ENCODE measurements around the gene SRRM3.
"Not testable (repeated sequence)": the region's sequence is repeated elsewhere in the genome, so short reads cannot be mapped to it uniquely, and the experiment has no call there.

Gene SRRM3

DNA sequence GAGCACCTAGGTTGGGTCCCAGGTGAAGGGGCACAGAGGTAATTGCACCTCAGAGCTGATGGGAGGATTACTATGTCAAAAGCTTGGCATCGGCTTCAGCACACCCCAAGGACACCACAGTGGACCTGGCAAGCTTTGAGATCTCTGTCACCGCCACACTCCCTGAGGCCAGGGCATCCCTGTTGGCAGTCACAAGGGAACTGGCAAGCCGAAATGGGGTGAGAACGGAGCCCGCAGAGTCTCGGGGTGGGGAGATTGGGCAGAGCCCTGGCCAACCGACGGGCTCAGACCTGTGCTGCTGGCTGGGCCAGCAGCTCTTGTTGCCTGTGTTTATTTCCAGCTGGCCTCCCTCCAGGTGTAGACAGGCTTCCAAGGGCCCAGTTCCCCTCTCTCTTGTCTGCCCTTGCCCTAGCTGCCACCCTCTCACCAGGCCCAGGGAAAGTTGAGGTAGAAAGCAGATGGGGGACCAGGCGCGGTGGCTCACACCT, 103.2 kb downstream of the SRRM3 start:
- Histone ChIP-seq H3K36me3 (ENCODE audit: control insufficient read depth, insufficient read depth, low read length) (no peaks in the 10 kb centered on the region), H3K9ac (ENCODE audit: low read length) (peak overlapping the region; percentile 99), H3K27me3 (ENCODE audit: control insufficient read depth, insufficient read depth, low read length) (no peaks in the 10 kb centered on the region), H3K4me1 (ENCODE audit: control insufficient read depth, insufficient read depth, low read length) (peaks cover 53% of the 10 kb centered on the region), H3K9me3 (ENCODE audit: control insufficient read depth, low read length) (no peaks in the 10 kb centered on the region), H3K4me3 (ENCODE audit: low read length) (no peak overlapping the region)

DNA sequence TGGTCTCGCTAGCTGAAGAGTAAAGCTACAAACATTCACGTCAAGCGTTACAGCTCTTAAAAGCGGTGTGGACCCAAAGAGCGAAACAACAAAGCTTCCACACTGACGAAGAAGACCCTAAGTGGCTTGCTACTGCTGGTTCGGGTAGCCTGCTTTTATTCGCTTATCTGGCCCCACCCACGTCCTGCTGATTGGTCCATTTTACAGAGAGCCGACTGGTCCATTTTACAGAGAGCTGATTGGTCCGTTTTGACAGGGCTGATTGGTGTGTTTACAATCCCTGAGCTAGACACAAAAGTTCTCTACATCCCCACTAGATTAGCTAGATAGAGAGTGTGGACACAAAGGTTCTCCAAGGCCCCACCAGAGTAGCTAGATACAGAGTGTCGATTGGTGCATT, 107.2 kb downstream of the SRRM3 start:
- not testable (repeated sequence) for H3K9me3 ChIP-seq (ENCODE audit: control insufficient read depth, low read length); H3K4me3 ChIP-seq (ENCODE audit: low read length); H3K27me3 ChIP-seq (ENCODE audit: control insufficient read depth, insufficient read depth, low read length); H3K9ac ChIP-seq (ENCODE audit: low read length); H3K36me3 ChIP-seq (ENCODE audit: control insufficient read depth, insufficient read depth, low read length)
- peaks cover 40% of the 10 kb centered on the region for H3K4me1 ChIP-seq (ENCODE audit: control insufficient read depth, insufficient read depth, low read length)

DNA sequence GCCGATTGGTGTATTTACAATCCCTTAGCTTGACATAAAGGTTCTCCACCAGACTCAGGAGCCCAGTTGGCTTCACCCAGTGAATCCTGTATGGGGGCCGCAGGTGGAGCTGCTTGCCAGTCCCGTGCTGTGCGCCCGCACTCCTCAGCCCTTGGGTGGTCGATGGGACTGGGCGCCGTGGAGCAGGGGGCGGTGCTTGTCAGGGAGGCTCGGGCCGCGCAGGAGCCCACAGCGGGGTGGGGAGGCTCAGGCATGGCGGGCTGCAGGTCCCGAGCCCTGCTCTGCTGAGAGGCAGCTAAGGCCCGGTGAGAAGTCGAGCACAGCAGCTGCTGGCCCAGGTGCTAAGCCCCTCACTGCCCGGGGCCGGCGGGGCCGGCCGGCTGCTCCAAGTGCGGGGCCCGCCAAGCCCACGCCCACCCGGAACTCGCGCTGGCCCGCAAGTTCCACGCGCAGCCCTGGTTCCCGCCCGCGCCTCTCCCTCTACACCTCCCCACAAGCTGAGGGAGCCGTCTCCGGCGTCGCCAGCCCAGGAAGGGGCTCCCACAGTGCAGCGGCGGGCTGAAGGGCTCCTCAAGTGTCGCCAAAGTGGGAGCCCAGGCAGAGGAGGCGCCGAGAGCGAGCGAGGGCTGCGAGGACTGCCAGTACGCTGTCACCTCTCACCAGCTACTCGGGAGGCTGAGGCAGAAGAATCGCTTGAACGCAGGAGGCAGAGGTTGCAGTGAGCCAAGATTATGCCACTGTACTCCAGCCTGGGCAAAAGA, 107.8 kb downstream of the SRRM3 start:
- not testable (repeated sequence) for H3K9me3 ChIP-seq (ENCODE audit: control insufficient read depth, low read length); H3K27me3 ChIP-seq (ENCODE audit: control insufficient read depth, insufficient read depth, low read length); H3K4me3 ChIP-seq (ENCODE audit: low read length); H3K9ac ChIP-seq (ENCODE audit: low read length); H3K36me3 ChIP-seq (ENCODE audit: control insufficient read depth, insufficient read depth, low read length)
- H3K4me1 ChIP-seq (ENCODE audit: control insufficient read depth, insufficient read depth, low read length): peaks cover 33% of the 10 kb centered on the region

- no peaks in the 10 kb centered on the region for H3K27me3 ChIP-seq (ENCODE audit: control insufficient read depth, insufficient read depth, low read length)
- H3K4me1 ChIP-seq (ENCODE audit: control insufficient read depth, insufficient read depth, low read length): peaks cover 25% of the 10 kb centered on the region
- H3K9ac ChIP-seq (ENCODE audit: low read length): no peak overlapping the region
- H3K36me3 ChIP-seq (ENCODE audit: control insufficient read depth, insufficient read depth, low read length): no peaks in the 10 kb centered on the region
- no peaks in the 10 kb centered on the region for H3K9me3 ChIP-seq (ENCODE audit: control insufficient read depth, low read length)
- no peak overlapping the region for H3K4me3 ChIP-seq (ENCODE audit: low read length)
Observed at GRCh38 chr7:76310102-76310957, 108.6 kb downstream of the SRRM3 start.

DNA sequence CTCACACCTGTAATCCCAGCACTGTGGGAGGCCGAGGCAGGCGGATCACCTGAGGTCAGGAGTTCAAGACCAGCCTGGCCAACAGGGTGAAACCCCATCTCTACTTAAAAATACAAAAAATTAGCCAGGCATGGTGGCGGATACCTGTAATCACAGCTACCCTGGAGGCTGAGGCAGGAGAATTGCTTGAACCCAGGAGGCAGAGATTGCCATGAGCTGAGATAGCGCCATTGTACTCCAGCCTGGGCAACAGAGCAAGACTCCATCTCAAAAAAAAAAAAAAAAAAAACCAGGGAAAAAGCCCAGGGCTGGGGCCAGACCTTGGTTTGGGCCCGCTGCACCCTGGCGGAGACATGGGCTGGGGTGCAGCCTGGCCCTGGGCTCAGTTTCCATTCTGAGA, 110.1 kb downstream of the SRRM3 start:
- not testable (repeated sequence) for H3K27me3 ChIP-seq (ENCODE audit: control insufficient read depth, insufficient read depth, low read length); H3K36me3 ChIP-seq (ENCODE audit: control insufficient read depth, insufficient read depth, low read length); H3K4me3 ChIP-seq (ENCODE audit: low read length); H3K9me3 ChIP-seq (ENCODE audit: control insufficient read depth, low read length); H3K9ac ChIP-seq (ENCODE audit: low read length)
- peaks cover 19% of the 10 kb centered on the region for H3K4me1 ChIP-seq (ENCODE audit: control insufficient read depth, insufficient read depth, low read length)

DNA sequence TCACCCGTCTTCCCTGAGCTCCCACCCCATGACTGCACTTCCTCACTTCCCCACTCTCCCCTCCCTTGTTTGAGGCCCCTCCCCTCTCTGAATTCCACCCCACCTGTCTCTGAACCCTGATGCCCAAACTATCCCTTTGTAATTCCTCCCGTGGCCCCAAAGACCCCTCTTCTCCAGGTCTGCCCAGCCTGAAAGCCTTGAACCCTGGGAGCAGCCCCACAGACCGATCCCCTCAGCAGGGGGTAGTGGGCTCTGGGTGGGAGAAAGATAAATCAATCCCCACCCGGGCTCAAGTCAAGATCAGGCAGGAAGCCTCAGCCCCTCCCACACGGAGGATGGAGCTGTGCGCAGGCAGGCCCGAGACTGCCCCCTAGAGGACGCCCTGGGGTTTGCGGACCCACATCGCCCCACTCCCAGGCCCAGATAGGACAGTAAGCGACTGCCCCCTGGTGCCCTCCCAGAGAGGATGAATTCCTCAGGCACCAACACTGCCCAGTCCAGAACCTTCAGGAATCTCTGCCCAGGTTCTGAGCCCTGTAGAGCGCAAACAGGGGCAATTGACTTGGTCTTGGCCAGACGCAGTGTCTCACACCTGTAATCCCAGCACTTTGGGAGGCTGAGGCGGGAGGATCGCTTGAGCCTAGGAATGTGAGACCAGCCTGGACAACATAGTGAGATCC, 112.5 kb downstream of the SRRM3 start:
- Histone ChIP-seq H3K9ac (ENCODE audit: low read length) (no peak overlapping the region), H3K4me1 (ENCODE audit: control insufficient read depth, insufficient read depth, low read length) (peaks cover 26% of the 10 kb centered on the region), H3K36me3 (ENCODE audit: control insufficient read depth, insufficient read depth, low read length) (no peaks in the 10 kb centered on the region), H3K9me3 (ENCODE audit: control insufficient read depth, low read length) (no peaks in the 10 kb centered on the region), H3K27me3 (ENCODE audit: control insufficient read depth, insufficient read depth, low read length) (no peaks in the 10 kb centered on the region), H3K4me3 (ENCODE audit: low read length) (no peak overlapping the region)

DNA sequence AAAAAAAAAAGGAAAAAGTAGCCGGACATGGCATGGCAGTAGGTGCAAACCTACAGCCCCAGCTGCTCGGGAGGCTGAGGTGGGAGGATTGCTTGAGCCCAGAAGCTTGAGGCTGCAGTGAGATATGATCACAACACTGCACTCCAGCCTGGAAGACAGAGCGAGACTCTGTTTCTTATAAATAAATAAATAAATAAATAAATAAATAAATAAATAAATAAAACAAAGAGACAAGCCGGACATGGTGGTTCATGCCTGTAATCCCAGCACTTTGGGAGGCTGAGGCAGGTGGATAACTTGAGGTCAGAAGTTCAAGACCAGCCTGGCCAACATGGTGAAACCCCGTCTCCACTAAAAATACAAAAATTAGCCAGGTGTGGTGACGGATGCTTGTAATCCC, 113.0 kb downstream of the SRRM3 start:
- H3K36me3 ChIP-seq (ENCODE audit: control insufficient read depth, insufficient read depth, low read length); H3K4me3 ChIP-seq (ENCODE audit: low read length); H3K9ac ChIP-seq (ENCODE audit: low read length); H3K9me3 ChIP-seq (ENCODE audit: control insufficient read depth, low read length); H3K27me3 ChIP-seq (ENCODE audit: control insufficient read depth, insufficient read depth, low read length): not testable (repeated sequence)
- peaks cover 29% of the 10 kb centered on the region for H3K4me1 ChIP-seq (ENCODE audit: control insufficient read depth, insufficient read depth, low read length)

GRCh38 chr7:76315364-76315763, 113.7 kb downstream of the SRRM3 start:
- Histone ChIP-seq H3K36me3 (ENCODE audit: control insufficient read depth, insufficient read depth, low read length) (no peaks in the 10 kb centered on the region), H3K4me3 (ENCODE audit: low read length) (no peak overlapping the region), H3K4me1 (ENCODE audit: control insufficient read depth, insufficient read depth, low read length) (peaks cover 26% of the 10 kb centered on the region), H3K9me3 (ENCODE audit: control insufficient read depth, low read length) (no peaks in the 10 kb centered on the region), H3K27me3 (ENCODE audit: control insufficient read depth, insufficient read depth, low read length) (no peaks in the 10 kb centered on the region), H3K9ac (ENCODE audit: low read length) (no peak overlapping the region)

GRCh38 chr7:76316984-76317781, 115.5 kb downstream of the SRRM3 start:
- peak overlapping the region; percentile 76 for H3K9ac ChIP-seq (ENCODE audit: low read length)
- H3K4me1 ChIP-seq (ENCODE audit: control insufficient read depth, insufficient read depth, low read length): peaks cover 17% of the 10 kb centered on the region
- H3K36me3 ChIP-seq (ENCODE audit: control insufficient read depth, insufficient read depth, low read length): no peaks in the 10 kb centered on the region
- peak overlapping the region; percentile 49 for H3K4me3 ChIP-seq (ENCODE audit: low read length)
- no peaks in the 10 kb centered on the region for H3K27me3 ChIP-seq (ENCODE audit: control insufficient read depth, insufficient read depth, low read length)
- H3K9me3 ChIP-seq (ENCODE audit: control insufficient read depth, low read length): no peaks in the 10 kb centered on the region

GRCh38 chr7:76317782-76318487, 116.2 kb downstream of the SRRM3 start:
- no peaks in the 10 kb centered on the region for H3K9me3 ChIP-seq (ENCODE audit: control insufficient read depth, low read length)

More at GRCh38 chr7:76317782-76318487, 116.2 kb downstream of the SRRM3 start:
- peak overlapping the region; percentile 76 for H3K4me3 ChIP-seq (ENCODE audit: low read length)
- H3K4me1 ChIP-seq (ENCODE audit: control insufficient read depth, insufficient read depth, low read length): peaks cover 17% of the 10 kb centered on the region
- H3K36me3 ChIP-seq (ENCODE audit: control insufficient read depth, insufficient read depth, low read length): no peaks in the 10 kb centered on the region
- H3K9ac ChIP-seq (ENCODE audit: low read length): peak overlapping the region; percentile 86
- H3K27me3 ChIP-seq (ENCODE audit: control insufficient read depth, insufficient read depth, low read length): no peaks in the 10 kb centered on the region

All from mucosa of stomach (tissue), 1 donor.